NCI-H82 (cell line): ENCODE results near the gene NLRC3.

Experiments
- DNase-seq: peaks from one replicate; lab custom pipeline; 2025; lab: John Stamatoyannopoulos, UW

NLRC3 gene

DNA sequence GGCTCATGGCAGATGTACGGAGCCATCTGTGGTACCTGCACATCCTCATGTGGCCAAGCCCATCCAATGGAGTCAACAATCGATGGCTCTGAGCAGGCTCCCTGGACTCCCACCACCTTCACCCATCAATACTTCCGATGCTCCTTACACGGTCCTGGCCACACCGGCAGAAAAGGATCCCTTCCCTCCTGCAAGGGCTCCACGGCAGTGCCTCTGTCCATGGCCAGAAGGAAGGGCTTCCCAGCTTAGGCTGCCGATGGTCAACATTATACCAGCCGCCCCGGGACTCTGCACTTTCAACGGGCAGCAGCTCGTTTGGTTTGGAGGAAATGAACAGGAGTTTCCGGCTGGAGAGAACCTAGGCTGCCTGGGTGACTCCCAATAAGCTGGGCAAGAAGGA, 21.0 kb upstream of the NLRC3 start:
- no peak for DNase-seq

DNA sequence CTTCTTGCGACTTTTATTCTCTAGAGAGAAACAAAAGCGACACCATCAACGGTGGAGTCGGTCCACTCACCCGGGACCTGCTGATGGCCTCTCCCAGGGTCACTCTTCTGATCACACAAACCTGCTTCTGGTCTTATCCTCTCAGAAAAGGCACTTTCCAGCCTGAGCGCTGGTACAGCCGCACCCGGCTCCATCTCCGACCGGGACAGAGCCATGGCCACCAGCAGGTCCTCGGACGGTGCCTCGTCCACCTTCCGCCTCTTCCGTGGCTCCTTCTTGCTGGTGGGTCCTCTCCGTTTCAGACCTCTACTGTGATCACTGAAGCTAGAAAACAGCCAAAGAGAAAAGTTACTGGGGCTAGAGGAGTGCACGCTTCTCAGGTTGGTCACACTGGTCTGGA, 20.5 kb upstream of the NLRC3 start:
- DNase-seq: no peak

DNA sequence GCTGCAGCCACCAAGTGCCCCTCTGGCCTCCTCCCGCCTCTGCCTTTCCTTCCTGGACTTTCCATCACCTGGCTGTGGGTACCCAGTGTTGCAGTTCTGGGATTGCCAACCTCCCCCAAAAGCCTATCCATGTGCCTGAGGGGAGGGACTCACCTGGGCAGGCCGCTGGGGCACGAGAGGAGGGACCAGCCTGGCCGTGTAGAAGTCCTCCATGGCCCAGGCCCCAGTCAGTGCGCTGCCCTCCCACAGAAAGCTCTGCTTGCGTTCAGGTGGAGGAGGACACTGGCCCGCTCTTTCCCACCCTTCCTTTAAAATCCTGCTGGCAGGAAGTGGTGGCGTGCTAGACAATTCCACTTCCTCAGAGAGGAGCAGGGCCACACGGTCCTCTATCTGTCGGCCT, 20.0 kb upstream of the NLRC3 start:
- DNase-seq: no peak

DNA sequence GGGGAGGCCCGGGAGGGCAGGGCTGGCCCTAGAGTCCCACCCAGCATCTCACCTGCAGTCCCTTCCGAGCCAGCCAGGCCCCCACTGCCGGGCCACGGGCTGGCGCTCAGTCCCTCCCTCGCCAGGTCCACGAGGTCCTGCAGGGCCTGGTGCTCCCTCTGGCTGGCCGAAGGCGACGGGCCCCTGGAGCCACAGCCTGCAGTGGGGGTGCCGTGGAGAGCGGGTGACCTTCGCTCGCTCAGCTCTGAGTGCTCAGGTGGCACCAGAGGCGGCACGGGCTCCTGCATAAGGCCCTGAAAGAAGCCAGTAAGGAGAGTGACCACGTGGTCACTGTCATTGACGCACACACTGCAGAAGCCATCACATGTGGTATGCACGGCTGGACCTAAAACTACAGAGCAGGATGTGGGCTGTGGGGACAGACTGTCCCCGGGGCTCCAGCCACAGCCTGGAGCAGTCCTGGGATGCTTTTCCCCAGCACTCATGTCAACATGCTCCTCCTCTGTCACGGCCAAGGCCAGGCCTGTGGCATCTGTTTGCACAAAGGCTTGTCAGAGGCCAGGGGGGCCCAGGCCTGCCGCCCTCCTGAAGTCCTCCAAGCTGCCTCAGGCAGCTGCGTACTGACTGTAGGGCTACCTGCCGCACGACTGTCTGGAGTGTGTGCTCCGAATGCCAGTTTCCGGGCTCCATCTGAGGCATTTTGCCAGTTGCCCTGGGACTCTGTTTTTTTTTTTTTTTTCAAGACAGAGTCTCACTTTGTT, 19.1 kb upstream of the NLRC3 start:
- DNase-seq: peak; percentile 7

DNA sequence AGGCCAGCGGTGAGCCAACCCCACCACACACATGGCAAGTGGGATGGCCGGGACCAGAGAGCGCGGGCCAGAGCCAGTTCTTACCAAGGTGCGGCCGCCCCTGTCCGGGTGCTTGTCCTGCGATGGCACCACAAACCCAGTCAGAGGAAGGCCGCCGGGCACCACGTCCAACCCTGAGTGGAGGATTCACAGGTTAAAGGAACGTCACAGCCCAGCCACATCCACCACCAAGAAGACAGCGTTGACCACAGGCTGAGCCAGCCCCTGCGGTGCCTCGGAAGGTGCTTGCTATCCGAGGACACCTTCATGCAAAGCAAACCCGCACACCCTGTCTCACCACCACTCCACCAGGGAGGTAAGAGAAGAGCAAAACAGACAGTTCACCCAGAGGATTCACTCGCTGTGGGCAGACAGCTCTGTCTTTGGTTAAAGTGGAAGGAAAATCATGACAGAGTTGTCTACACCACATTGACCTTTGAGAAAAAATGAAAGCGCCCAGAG, 18.4 kb upstream of the NLRC3 start:
- no peak for DNase-seq

DNA sequence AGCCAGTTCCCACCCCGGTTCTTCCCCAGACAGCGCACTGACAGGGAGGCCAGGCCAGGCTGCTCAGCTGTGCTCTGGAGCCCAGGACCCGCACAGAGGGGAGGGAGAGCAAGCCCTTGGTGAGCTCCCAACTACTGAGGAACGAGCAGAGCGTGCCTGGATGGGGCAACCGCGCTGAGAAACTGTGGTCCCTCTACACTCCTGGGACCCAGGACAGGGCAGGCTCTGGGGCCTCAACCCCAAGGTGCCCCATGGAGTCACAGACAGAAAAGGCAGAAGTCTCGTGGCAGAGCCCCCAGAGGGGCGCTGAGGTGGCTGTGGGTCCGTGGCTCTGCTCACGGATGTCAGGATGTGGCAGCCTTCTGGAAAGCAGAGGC, 17.9 kb upstream of the NLRC3 start:
- DNase-seq: no peak

DNA sequence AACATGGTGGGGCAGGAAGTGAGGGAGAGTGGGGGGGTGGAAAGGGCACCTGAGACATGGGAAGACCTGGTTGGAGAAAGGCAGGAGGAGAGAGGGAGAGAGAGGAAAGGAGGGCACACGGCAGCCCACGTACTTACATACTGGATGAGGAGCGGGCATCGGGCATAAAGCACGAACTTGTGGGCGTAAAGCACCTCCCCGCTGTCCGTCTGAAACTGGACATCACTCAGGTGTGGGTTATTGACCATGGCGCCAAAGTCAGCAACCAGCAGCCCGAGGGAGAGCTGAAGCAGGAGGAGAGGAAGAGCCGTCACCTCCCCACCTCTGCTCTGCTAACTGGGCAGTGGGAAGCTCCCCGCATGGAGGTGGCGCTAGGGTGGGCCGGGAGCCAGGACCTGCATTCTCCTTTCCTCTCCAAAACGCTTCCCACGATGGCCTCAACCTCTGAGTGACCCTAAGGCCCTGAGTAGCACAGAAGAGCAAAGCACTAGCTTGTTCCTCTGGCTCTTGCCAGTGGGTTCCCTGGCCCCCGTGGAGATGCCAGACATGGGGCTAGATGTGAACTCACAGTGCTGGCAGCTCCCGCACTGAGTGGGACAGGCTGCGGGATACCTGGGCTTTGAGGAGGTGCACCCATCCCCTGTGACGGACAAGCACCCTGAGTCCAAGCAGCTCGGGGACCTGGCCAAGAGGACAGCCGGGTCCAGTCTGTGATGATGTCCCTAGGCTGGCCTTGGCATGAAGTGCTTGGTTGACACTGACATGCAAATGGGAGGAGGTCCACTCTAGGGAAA, 17.3 kb upstream of the NLRC3 start:
- no peak for DNase-seq

DNA sequence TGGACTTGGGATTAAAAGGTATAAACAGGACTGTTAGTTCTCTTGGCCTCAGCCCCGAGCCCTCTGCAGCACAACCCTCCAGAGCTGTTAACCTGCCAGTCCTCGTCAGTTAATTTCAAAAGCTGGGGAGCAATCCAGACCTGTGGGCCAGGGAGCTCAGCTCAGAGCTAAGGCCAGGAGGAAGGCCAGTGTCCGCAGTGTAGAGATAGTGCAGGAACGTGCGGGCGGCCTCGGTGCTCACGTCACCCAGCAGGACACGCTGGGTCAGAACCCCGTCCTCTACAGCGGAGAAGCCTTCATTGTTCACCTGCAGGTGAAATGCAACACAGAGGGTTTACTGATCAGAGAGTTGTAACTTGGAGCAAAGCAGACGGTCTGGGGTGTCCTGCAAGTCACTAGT, 15.4 kb upstream of the NLRC3 start:
- DNase-seq: no peak

DNA sequence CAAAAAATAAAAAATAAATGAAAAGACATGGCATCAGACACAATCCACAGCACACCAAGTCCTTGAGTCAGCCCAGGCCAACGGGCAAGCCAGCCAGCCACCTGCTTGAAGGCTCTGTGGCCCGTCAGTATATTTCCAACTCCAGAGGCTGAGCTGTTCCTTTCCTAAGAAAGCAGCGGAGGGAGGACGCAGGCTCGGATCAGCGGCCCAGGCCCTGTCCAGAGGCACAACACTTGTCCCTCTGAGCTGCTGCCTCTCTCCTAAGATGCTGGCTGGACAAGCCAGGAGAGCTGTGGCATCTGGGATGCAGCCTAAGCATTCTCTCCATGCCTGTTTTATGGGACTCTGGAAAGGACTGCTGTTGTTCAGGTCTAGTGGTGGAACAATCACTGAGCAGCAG, 14.8 kb upstream of the NLRC3 start:
- no peak for DNase-seq

DNA sequence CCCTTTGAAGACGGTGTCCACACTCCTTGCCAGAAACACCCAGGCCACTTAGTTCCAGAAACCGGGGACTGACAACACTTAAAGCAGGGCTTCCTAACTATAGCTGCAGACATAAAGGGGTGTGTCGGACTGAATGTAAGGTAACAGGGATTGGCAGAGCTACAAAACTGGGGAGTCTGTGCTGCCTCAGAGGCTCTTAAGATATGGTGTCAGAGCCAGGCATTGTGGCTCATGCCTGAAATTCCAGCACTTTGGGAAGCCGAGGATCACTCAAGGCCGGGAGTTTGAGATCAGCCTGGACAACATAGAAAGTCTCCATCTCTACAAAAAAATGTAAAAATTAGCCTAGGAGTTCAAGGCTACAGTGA, 14.2 kb upstream of the NLRC3 start:
- DNase-seq: no peak

DNA sequence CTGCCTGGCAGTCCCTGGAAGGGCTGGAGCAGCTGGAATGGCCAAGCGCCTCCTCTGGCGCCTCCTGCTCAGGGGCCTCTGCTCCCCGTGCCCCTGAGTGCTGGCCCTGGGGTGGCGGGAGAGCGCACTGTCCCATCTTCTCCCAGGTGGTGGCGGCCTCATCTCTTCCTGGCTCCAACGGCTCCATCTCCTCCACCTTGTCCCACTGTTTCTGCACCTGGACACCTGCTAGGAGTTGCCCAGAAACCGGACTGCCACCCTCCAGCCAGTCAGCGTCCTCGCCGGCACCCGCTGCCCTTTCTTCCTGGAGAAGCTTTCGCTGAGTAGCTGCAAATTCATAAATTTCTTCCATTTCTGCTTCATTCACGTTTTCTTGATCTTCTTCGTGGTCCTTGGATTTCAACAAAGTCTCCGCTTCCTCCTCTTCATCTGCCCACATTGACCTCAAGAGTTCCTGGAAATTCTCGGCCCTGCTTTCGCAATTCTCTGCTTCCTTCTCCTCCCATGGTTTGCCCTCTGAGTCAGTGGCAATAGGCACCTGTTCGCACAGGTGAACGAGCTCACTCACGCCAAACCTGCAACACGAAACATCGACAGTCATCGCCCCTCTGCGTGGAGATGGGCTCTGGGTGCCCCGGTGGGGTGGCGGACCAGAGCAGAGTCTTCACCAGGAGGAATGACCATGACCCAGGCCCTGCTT, 13.7 kb upstream of the NLRC3 start:
- no peak for DNase-seq

DNA sequence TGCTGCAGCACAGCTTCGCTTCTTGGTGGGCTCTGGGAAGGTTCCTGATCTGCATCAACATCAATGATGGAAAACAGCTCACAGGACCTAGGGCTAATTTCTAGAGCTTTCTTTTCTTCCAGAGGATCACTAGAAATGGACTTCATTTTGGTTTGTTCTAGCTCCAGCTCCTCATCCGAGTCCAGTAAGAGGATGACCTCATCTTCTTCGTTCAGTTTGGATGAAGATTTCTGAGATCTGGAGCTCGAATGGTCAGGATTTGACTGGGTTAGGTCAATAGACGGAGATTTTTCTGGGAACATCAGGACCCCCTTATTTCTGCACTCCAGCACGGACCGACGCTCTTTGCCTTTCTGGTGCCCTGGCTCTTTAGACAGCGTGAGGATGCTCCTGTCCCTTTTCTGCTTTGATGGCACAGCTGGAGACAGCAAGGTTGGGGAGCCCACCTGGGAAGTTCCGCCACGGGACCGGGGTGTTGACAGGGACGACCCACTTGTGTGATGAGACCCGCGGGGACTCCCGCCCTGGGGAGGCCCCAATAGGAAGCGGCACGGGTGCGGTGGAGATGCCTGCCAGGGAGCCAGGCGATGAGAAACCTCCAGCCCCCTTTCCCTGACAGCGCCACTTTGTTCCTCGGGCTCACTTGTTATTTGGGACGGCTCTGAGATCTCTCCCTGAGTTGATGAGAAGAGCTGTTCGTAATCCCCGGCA, 12.9 kb upstream of the NLRC3 start:
- no peak for DNase-seq

DNA sequence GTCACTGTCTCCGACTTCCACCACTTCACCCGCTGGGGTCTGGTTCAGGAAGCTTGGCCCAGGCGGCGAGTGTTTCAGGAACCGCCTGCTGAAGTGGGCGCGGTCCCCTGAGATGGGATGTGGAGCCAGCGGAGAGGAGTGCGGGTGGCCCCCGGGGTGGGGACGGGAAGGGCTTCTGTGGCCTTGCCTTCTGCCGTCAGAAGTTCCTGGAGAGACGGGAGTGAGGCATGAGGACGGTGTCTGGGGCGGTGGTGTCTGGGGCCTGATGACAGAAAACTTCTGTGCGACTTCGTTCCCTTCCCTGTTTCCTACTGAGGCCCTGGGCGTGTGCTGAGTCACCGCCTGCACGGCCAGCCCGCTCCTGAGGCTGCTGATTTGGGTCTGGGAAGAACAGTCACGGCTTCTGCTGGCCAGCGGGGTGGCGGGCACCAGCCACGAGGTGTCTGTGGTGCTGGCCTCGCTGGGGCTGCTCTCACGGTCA, 12.3 kb upstream of the NLRC3 start:
- no peak for DNase-seq

DNA sequence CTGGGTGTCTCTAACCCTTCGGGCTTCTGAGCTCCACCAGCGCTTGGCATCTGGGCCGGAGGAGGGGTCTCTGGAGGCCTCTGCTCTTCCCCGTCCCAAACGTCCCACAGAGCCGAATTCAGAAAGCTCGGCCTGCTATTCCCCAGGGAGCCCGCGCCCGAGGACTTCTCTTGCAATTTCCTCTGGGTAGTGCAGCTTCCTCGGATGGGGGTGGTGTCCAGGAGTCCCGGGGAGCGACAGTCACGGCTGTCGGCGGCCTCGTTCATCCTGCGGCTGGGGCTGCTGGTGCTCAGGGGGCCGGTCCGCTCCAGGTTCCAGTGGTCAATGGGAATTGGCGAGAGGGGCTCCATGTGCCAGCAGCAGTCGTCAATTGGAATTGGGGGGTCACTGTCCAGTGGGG, 11.8 kb upstream of the NLRC3 start:
- no peak for DNase-seq

DNA sequence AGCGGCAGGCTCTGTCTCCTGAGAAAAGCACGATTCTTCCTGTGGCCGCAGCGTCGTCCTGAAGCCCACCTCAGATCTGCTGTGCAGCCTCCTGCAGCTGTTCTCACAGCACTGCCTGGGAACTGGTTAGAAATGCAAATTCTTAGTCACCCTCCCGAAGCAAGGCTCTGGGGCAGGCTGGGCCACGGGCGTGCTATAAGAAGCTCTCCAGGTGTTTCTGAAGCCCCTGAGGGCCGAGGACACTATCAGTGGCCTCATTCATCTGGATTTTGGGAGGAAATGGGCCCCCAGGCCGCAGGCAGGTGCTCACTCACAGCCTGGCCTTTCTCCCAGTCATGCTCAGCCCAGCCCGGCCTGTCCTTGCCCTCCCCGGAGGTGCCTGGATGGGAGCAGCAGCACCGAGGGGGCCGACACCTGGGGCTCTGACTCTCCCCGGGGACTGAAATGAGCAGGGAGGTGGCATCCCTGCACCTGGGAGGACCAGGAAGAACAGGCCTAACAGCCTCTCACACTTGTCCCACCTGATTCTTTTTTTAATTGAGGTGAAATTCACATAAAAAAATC, 10.4 kb upstream of the NLRC3 start:
- no peak for DNase-seq

DNA sequence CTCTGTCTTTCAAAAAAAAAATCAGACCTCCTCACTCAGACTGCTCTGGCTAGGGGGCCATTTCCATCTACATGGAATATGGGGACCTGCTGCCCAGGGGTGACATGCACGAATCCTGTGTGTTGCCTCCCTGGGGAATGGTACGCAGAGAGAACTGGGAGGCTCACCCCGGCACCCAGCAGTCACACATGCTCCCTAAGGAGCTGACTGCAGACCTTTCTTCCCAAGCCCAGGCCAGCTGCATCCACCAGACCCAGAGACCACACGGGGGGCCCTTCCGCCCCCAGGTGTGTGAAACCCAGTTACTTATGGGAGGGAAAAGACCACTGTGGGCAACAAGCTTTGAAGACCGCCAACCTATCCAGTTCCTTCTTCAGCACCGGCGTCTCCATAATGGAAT, 7.2 kb upstream of the NLRC3 start:
- no peak for DNase-seq

DNA sequence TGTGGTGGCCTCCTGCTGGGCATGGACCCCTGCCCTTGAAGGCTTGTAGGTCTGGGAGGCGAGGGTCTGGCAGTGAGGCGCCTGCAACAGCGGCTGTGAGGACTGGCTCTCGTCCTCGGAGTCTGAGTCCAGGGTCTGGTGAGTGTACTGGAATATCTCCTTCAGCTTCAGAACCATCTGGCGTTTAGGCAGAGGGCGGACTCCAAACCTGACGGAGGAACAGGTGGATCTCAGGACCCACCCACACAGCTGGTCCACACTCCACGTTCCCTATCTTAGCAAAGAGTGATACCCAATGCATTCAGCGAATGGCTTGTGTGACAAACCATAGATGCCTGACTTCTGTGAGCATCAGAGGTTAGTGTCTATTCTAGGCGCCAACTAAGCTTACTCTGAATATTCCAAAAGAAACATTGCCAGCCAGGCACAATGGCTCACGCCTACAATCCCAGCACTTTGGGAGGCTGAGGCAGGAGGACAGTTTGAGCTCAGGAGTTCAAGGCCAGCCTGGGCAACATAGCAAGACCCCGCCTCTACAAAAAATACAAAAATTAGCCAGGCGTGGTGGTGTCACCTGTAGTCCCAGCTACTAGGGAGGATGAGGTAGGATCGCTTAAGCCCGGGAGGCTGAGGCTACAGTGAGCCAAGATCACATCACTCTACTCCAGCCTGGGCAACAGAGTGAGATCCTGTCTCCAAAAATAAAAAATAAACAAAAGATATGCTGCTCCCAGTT, 6.3 kb upstream of the NLRC3 start:
- DNase-seq: no peak

DNA sequence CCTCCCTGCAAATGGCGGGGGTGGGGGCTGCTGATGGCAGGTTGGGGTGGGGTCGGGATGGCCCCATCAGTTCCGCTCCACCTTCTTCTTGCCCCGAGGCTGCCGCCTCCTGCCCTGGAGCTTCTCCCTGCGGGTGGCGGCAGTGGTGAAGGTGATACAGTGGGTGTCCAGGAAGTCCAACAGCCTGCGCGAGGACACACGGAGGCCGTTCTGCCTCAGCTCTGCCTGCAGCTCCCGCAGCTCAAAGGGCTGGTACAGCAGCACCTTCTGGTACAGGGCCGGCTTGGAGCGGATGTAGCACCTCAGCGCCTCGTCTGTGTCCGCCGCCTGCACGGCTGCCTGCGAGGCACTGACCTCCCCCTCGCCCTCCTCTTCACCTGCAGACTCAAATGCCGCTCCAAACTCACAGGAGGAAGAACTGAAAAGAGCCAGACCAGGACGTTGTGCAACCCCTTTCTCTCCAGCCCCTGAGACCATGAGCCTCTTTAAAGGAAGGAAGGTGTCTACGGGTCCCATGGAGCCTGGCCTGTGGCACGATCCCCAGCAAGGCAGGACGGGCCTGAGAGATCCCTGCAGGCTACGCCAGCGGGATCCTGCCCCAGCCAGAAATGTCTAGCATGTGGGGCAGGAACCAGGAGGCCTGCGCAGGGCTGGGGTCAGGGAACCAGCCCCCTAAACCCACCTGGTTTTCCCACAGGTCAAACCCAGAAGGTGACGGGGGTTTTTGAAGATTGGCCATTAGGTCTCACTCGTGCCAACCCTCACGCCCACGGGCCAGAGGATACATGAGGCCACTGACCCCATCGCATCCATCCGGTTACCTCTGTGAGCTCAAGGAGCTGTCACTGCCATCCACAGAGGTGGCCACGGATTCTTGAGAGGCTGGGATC, 5.3 kb upstream of the NLRC3 start:
- DNase-seq: no peak

DNA sequence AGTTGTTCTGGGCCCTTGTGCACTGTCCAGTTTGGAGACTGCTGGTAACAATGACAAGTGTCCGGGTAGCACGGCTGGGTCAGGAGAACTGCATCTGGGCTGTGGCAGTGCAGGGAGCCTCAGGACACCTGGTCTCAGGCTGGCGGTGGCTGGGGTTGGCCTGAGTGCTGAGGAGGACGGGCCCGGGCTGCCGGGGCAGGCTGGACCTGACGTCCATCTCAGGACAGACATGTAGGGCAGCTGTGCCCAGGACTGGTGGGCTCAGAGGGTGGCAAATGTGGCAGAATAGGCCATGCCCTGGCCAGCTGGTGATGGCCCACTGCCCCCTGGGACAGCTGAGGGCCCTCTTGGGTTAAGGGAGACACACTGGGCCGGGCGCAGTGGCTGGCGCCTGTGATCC, 4.2 kb upstream of the NLRC3 start:
- no peak for DNase-seq

DNA sequence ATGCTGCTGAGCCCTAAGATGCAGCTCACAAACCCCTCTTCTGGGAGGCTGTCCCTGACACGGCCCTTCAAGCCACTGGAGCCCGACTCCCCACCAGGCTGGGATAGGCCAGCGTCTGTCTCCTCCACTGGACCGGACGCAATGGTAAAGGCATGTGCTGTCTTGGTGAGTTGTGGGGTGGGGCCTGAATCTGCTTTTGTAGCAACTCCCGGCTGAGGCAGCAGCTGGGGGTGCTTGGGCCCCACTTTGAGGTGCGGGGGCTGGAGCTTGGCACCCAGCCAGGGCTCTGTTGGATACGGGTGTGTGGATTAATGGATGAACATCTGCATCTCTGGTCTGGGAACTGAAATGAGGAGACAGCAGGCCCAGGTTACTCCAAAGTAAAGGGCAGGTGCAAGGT, 3.5 kb upstream of the NLRC3 start:
- DNase-seq: peak; percentile 35
